ENCODE measurements around the gene VPS35. TPM values are rescaled to one million over a fixed set of nuclear protein-coding genes. Genes with fewer than 3 reads are reported as not detected.

The VPS35 gene
- polyA plus RNA-seq, 1 donor from 2014 or later = 155 TPM

GRCh38 chr16:46621934-46622676 lies 66.9 kb downstream of the VPS35 start:
- no peaks in the 10 kb centered on the region for H3K9me2 ChIP-seq (ENCODE audit: insufficient read depth, low read length)
- no peaks in the 10 kb centered on the region for H4K20me1 ChIP-seq (ENCODE audit: insufficient read depth)
- TF ChIP-seq EP300 (conservative IDR thresholded peaks at IDR 0.05; ENCODE audit: poor library complexity, severe bottlenecking) = no peak
- TF ChIP-seq TAF1 (IDR thresholded peaks at IDR 0.05; ENCODE audit: low read depth) = no peak
- no peak for TF ChIP-seq CTCF (IDR thresholded peaks at IDR 0.05; ENCODE audit: poor library complexity, severe bottlenecking)
- no peak for TF ChIP-seq REST (IDR thresholded peaks at IDR 0.05; ENCODE audit: borderline replicate concordance)
- TF ChIP-seq MXI1 (conservative IDR thresholded peaks at IDR 0.05; ENCODE audit: poor library complexity, severe bottlenecking) = no peak
- no peak for TF ChIP-seq EZH2 (IDR thresholded peaks at IDR 0.05; ENCODE audit: borderline replicate concordance, insufficient read depth, low read length, poor library complexity, severe bottlenecking)
- TF ChIP-seq RAD21 (conservative IDR thresholded peaks at IDR 0.05) = no peak
- TF ChIP-seq POLR2AphosphoS5 (IDR thresholded peaks at IDR 0.05) = no peak
- TF ChIP-seq SMC3 (conservative IDR thresholded peaks at IDR 0.05; ENCODE audit: poor library complexity) = no peak
- no peak overlapping the region for H3K4me2 ChIP-seq (ENCODE audit: low read length)
- no peak overlapping the region for H3K27ac ChIP-seq (ENCODE audit: low read length)
- H3K79me2 ChIP-seq (replicated peaks; ENCODE audit: insufficient read depth, low read length) = peaks cover 8% of the 10 kb centered on the region
- peak overlapping the region; percentile 79 for H3K4me3 ChIP-seq (ENCODE audit: low read length)
- H3K9ac ChIP-seq (ENCODE audit: low read length) = no peak overlapping the region
- no peaks in the 10 kb centered on the region for H3K36me3 ChIP-seq (ENCODE audit: insufficient read depth, low read length)
- no peaks in the 10 kb centered on the region for H3K27me3 ChIP-seq (ENCODE audit: insufficient read depth, low read depth, low read length)
- no peaks in the 10 kb centered on the region for H3F3A ChIP-seq (ENCODE audit: insufficient read depth, low read length, poor library complexity, severe bottlenecking)
- no peaks in the 10 kb centered on the region for H3K9me3 ChIP-seq (ENCODE audit: low read length)
- H2AFZ ChIP-seq (ENCODE audit: low read depth, low read length) = no peak overlapping the region

GRCh38 chr16:46621006-46621933 lies 67.7 kb downstream of the VPS35 start, which contains the start of gene SHCBP1:
SHCBP1 (minus strand) TSS chr16:46621379; CDS start chr16:46621359, 20 bp downstream.
- Histone ChIP-seq H3F3A (ENCODE audit: insufficient read depth, low read length, poor library complexity, severe bottlenecking) (no peaks in the 10 kb centered on the region), H2AFZ (ENCODE audit: low read depth, low read length) (peak within 1 kb of the TSS; percentile 41), H3K9ac (ENCODE audit: low read length) (no peak within 1 kb of the TSS), H3K36me3 (ENCODE audit: insufficient read depth, low read length) (no peaks in the 10 kb centered on the region), H3K9me3 (ENCODE audit: low read length) (no peaks in the 10 kb centered on the region), H3K27me3 (ENCODE audit: insufficient read depth, low read depth, low read length) (no peaks in the 10 kb centered on the region), H3K27ac (ENCODE audit: low read length) (no peak within 1 kb of the TSS), H3K79me2 (replicated peaks; ENCODE audit: insufficient read depth, low read length) (peaks cover 8% of the 10 kb centered on the region), H3K9me2 (ENCODE audit: insufficient read depth, low read length) (no peaks in the 10 kb centered on the region), H3K4me3 (ENCODE audit: low read length) (peak within 1 kb of the TSS; percentile 79), H4K20me1 (ENCODE audit: insufficient read depth) (no peaks in the 10 kb centered on the region), H3K4me2 (ENCODE audit: low read length) (peak within 1 kb of the TSS; percentile 50)
- no peak for TF ChIP-seq RAD21 (conservative IDR thresholded peaks at IDR 0.05)
- no peak for TF ChIP-seq EZH2 (IDR thresholded peaks at IDR 0.05; ENCODE audit: borderline replicate concordance, insufficient read depth, low read length, poor library complexity, severe bottlenecking)
- peak; percentile 50 for TF ChIP-seq POLR2AphosphoS5 (IDR thresholded peaks at IDR 0.05)
- no peak for TF ChIP-seq REST (IDR thresholded peaks at IDR 0.05; ENCODE audit: borderline replicate concordance)
- peak; percentile 10 for TF ChIP-seq CTCF (IDR thresholded peaks at IDR 0.05; ENCODE audit: poor library complexity, severe bottlenecking)
- TF ChIP-seq EP300 (conservative IDR thresholded peaks at IDR 0.05; ENCODE audit: poor library complexity, severe bottlenecking) = no peak
- TF ChIP-seq MXI1 (conservative IDR thresholded peaks at IDR 0.05; ENCODE audit: poor library complexity, severe bottlenecking) = peak; percentile 98
- no peak for TF ChIP-seq SMC3 (conservative IDR thresholded peaks at IDR 0.05; ENCODE audit: poor library complexity)
